IMR-90 (cell line): ENCODE results near the gene MEGF9.

Source experiments
- CHD1 ChIP-seq: IDR thresholded peaks from 2 replicates; pipeline ENCODE4 v1.6.1; 2012; ENCODE audit warnings: low read depth, low read length, improper control_type of control experiment
- POLR2A ChIP-seq: IDR thresholded peaks from 2 replicates; pipeline ENCODE4 v1.6.1; 2012; ENCODE audit warnings: mild to moderate bottlenecking, low read depth, low read length
- RAD21 ChIP-seq: IDR thresholded peaks from 2 replicates; pipeline ENCODE4 v1.6.1; 2012; ENCODE audit warnings: low read length, improper control_type of control experiment
- TF ChIP-seq, protein P1 (sequence below): conservative IDR thresholded peaks from 2 replicates; pipeline ENCODE4 v1.5.1; 2012; ENCODE audit warnings: mild to moderate bottlenecking, low read depth, low read length, improper control_type of control experiment
- TF ChIP-seq, protein P2 (sequence below): fragments of 150-350 bp; IDR thresholded peaks from 2 replicates; pipeline ENCODE4 v1.6.1; 2017; ENCODE audit warnings: mild to moderate bottlenecking, antibody characterized with exemption, low read length, low read depth

DNA sequence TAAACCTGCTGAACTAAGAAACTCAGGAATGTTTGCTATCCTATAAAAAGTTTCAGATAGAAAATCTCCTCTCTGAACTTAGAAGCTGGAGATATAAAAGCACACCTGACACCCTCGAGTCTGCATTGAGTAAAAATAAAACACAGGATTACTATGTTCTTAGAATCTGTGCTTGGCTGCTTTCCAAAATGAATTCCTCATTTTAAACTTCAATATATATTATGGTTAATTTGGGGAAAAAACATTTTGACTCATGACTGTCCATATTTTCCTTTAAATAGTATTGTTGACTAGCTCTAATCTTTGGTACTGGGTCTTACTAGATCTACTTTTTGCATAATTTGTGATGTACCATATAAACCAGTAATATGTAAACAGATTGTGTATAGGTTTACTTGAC, 42.3 kb upstream of the MEGF9 start:
- TF ChIP-seq, protein P1, sequence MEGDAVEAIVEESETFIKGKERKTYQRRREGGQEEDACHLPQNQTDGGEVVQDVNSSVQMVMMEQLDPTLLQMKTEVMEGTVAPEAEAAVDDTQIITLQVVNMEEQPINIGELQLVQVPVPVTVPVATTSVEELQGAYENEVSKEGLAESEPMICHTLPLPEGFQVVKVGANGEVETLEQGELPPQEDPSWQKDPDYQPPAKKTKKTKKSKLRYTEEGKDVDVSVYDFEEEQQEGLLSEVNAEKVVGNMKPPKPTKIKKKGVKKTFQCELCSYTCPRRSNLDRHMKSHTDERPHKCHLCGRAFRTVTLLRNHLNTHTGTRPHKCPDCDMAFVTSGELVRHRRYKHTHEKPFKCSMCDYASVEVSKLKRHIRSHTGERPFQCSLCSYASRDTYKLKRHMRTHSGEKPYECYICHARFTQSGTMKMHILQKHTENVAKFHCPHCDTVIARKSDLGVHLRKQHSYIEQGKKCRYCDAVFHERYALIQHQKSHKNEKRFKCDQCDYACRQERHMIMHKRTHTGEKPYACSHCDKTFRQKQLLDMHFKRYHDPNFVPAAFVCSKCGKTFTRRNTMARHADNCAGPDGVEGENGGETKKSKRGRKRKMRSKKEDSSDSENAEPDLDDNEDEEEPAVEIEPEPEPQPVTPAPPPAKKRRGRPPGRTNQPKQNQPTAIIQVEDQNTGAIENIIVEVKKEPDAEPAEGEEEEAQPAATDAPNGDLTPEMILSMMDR: no peak
- TF ChIP-seq POLR2A (no peak), CHD1 (no peak), RAD21 (no peak)
- TF ChIP-seq, protein P2, sequence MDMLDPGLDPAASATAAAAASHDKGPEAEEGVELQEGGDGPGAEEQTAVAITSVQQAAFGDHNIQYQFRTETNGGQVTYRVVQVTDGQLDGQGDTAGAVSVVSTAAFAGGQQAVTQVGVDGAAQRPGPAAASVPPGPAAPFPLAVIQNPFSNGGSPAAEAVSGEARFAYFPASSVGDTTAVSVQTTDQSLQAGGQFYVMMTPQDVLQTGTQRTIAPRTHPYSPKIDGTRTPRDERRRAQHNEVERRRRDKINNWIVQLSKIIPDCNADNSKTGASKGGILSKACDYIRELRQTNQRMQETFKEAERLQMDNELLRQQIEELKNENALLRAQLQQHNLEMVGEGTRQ: no peak
